Measurements from ENCODE around the gene ANKRD55. TPM values are rescaled to one million over a fixed set of nuclear protein-coding genes. Genes with fewer than 3 reads are reported as not detected.
"Not testable (repeated sequence)": the region's sequence is repeated elsewhere in the genome, so short reads cannot be mapped to it uniquely, and the experiment has no call there.

Gene ANKRD55
- total RNA-seq, 2 experiments from 2014 or later, result 0.19 to 0.71 TPM

DNA sequence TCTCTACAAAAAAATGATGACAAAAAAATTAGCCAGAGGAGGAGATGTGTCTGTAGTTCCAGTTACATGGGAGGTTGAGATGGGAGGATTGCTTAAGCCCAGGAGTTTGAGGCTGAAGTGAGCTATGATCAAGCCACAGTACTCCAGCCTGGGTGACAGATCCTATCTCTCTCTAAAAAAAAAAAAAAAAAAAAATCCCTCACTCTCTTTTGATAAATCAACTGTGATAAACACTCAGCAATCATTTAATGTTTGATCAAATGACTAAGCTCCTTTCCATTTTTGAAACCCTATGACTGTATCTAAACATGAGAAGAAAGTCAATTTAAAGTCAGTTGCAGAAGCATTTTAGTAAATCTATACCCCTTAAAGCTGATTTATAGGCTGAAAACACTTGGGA, 126.3 kb downstream of the ANKRD55 start:
- POLR2A ChIA-PET, result interaction anchor here (0.7 to 1.4 kb wide), 3 partner anchors 19 to 94 kb away, joined by 3 to 5 read pairs (median 4); no protein-coding TSS in a partner anchor
- no peaks in the 10 kb centered on the region for H3K36me3 Mint-ChIP-seq
- H3K27ac Mint-ChIP-seq, result no peak overlapping the region
- no peaks in the 10 kb centered on the region for H3K27me3 Mint-ChIP-seq
- no peak for ATAC-seq (ENCODE audit: low read depth)
- no peak for DNase-seq
- no peaks in the 10 kb centered on the region for H3K9me3 Mint-ChIP-seq
- H3K4me1 Mint-ChIP-seq, result peaks cover 20% of the 10 kb centered on the region
- no peak overlapping the region for H3K4me3 Mint-ChIP-seq

DNA sequence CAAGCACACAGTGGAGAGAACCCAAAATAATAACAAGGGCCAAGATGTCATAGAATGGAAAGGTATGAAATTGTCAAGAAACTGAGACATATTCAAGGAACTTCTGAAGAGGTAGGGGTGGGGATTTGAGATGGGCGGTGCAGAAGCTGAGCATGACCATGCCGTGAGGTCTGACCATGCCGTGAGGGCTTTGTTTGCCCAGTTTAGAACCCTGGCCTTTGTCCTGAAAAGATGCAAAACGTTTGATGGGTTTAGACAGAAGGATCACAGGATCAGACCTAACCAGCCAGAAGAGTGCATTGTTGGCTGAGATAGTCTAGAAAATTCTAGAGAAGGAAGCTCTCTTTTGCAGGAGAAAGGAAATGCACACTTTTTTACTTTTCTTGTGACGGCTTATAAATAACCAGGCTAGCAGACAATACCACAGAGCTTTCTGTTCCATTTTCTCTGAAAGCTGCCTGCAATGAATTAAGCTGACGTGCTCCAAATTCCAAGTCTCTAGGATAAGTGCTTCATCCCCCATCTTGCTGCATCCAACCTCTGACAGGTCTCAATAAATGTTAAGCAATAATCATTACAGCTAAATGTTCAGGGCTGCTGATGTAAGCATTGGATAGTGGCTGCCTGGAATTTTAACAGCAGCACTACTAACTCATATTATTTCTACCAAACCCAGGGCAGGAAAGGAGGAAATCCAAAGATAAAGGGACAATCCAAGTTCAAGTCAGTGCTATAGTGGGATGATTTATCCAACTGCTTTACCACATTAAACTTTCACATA, 127.4 kb downstream of the ANKRD55 start:
- Mint-ChIP-seq H3K4me1 (peaks cover 22% of the 10 kb centered on the region), H3K36me3 (peaks cover 4% of the 10 kb centered on the region), H3K27me3 (no peaks in the 10 kb centered on the region), H3K9me3 (peaks cover 1% of the 10 kb centered on the region), H3K4me3 (no peak overlapping the region), H3K27ac (no peak overlapping the region)
- DNase-seq (no peak), ATAC-seq (ENCODE audit: low read depth) (no peak)
- POLR2A ChIA-PET, result no interaction called here

DNA sequence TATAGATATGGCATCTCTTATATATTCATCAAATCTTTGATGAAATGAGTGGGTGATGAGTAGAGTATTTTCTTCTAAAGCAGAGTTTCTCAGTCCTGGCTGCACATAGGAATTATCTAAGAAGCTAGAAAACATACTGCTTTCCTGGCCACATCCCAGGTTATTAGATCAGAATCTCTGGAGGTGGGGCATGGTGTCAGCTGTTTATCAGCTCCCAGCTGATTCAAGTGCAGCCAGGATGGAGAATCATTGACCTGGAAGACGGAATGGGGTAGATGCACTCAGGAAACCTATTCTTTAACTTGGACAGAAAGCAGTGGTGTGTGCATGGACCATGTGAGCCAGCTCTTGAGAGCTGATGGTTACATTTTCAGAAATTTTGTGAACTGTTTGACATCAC, 130.2 kb downstream of the ANKRD55 start:
- Mint-ChIP-seq H3K36me3 (peaks cover 6% of the 10 kb centered on the region), H3K4me1 (peaks cover 33% of the 10 kb centered on the region), H3K27ac (no peak overlapping the region)

DNA sequence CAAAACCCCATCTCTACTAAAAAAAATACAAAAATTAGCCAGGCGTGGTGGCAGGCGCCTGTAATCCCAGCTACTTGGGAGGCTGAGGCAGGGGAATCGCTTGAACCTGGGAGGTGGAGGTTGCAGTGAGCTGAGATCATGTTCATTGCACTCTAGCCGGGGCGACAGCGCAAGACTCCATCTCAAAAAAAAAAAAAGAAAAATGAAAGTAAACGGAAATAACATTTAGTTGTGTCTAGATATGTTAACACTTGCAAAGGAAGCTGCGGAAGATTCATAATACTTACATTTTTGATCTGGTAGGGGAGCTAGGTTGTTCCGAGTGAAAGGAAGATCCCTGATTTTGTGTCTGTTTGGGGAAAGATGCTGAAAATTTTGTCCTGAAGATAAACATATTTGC, 130.9 kb downstream of the ANKRD55 start:
- peak overlapping the region; percentile 53 for H3K4me3 Mint-ChIP-seq
- peaks cover 26% of the 10 kb centered on the region for H3K4me1 Mint-ChIP-seq
- H3K27ac Mint-ChIP-seq; POLR2A ChIA-PET; H3K27me3 Mint-ChIP-seq; DNase-seq; ATAC-seq (ENCODE audit: low read depth); H3K36me3 Mint-ChIP-seq; H3K9me3 Mint-ChIP-seq: not testable (repeated sequence)

More for the DNA sequence above, 130.2 kb downstream of the ANKRD55 start:
- peaks cover 1% of the 10 kb centered on the region for H3K9me3 Mint-ChIP-seq
- H3K27me3 Mint-ChIP-seq, result no peaks in the 10 kb centered on the region
- H3K4me3 Mint-ChIP-seq, result no peak overlapping the region
- POLR2A ChIA-PET, result no interaction called here
- DNase-seq (no peak), ATAC-seq (ENCODE audit: low read depth) (no peak)

DNA sequence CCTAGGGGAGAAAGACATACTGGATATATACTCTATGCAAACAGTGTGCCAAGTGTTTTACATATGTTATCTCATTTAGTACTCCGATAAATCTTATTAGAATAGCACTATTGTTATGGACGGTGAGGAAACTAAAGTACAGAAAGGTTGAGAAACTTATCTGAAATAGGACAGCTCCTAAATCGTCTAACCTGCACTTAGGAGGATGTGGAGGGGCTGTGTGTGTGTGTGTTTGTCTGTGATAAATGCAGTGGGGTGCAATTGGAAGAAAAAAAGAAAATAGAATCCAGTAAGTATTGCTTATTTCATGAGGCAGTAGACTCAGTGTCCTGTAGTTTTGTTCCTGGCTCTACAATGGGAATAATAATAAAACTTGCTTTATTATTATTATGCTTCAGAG, 131.9 kb downstream of the ANKRD55 start:
- DNase-seq (no peak), ATAC-seq (ENCODE audit: low read depth) (no peak)
- Mint-ChIP-seq H3K4me3 (no peak overlapping the region), H3K4me1 (peaks cover 25% of the 10 kb centered on the region), H3K36me3 (peaks cover 8% of the 10 kb centered on the region), H3K27me3 (no peaks in the 10 kb centered on the region), H3K27ac (peak overlapping the region; percentile 79), H3K9me3 (peaks cover 1% of the 10 kb centered on the region)
- POLR2A ChIA-PET, result interaction anchor here (0.5 kb wide), 1 partner anchor 793 kb away, joined by 3 read pairs; the partner anchor contains the start of gene MTREX

DNA sequence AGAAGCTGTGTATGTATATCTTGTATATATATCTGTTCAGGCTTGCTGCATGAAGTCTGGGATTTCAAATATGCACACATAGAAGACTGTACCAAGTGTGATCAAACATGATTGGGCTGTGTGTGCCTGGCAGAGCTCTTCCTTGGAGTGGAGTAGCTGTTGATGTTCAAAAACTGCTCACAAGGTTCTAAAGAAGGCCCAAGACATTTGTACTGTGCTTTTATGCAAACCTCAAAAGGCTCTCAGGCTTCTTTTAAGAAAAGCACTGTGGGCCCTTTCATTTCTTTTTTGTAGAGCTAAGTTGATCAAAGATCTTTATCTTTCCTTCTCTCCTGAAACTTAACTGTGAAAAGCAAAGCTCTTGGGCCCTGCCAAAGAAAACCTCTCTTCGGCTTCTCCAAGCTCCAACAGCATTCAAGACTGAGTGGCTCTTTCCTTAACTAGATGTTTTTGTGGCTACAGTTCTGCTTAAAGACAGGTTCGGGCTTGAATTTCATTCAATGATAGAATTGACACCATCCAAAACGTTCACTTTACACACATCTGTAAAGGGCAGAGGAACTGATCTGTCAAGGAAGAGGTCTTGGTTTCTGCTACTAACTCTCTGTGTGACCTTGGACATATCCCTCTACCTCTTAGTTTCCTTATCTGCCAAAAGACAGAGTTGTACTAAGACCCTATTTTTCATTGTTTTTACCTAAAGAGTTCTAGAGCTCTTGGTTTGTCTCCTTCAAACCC, 132.5 kb downstream of the ANKRD55 start:
- Mint-ChIP-seq H3K9me3 (peaks cover 1% of the 10 kb centered on the region), H3K4me1 (peaks cover 23% of the 10 kb centered on the region), H3K4me3 (peak overlapping the region; percentile 14), H3K36me3 (peaks cover 8% of the 10 kb centered on the region), H3K27ac (peak overlapping the region; percentile 79), H3K27me3 (no peaks in the 10 kb centered on the region)
- POLR2A ChIA-PET, result interaction anchor here (0.5 kb wide), 1 partner anchor 793 kb away, joined by 3 read pairs; the partner anchor contains the start of gene MTREX
- DNase-seq (no peak), ATAC-seq (ENCODE audit: low read depth) (peak; percentile 36)

DNA sequence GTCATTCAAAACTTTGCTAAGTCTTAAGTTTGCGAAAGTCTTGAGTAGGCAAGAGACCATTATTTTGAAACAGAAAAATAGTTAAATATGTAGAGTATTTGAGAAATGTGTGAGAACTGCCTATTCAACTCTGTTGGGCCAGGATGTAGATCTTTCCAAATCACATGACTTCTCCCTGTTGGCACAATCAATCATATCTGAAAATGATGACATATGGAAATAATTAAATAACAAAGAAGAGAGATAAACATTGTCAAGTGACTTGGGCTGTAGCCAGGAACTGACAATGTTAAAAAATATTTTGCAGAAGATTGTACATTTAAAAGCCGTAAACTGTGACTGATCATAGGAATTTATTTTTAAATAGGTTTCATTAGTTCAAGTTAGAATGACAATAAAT, 133.8 kb downstream of the ANKRD55 start:
- H3K4me1 Mint-ChIP-seq, result peaks cover 28% of the 10 kb centered on the region
- no peak for ATAC-seq (ENCODE audit: low read depth)
- POLR2A ChIA-PET, result no interaction called here

DNA sequence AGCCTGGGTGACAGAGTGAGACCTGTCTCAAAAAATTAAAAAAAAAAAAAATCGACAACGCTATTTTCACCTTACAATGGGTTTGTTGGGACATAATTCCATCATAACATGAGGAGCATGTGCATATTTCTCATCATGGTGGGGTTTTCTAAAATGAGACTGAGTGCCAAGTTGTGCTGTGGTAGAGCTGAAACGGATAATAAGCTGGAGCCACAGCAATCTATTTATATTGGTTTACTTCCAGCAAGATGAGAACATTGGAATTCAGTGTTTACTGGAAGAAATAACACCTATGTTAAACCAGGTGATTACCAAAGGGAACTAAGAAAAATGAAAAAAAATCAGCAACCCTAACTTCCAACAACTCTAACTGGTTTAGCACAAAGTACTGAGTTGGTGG, 136.1 kb downstream of the ANKRD55 start:
- peaks cover 8% of the 10 kb centered on the region for H3K36me3 Mint-ChIP-seq
- ATAC-seq (ENCODE audit: low read depth) (no peak), DNase-seq (no peak)
- peaks cover 1% of the 10 kb centered on the region for H3K9me3 Mint-ChIP-seq
- no peak overlapping the region for H3K4me3 Mint-ChIP-seq
- POLR2A ChIA-PET, result no interaction called here
- H3K4me1 Mint-ChIP-seq, result peaks cover 38% of the 10 kb centered on the region
- H3K27ac Mint-ChIP-seq, result no peak overlapping the region
- H3K27me3 Mint-ChIP-seq, result no peaks in the 10 kb centered on the region

More for the DNA sequence above, 133.8 kb downstream of the ANKRD55 start:
- no peak overlapping the region for H3K27ac Mint-ChIP-seq
- H3K27me3 Mint-ChIP-seq, result no peaks in the 10 kb centered on the region
- peaks cover 8% of the 10 kb centered on the region for H3K36me3 Mint-ChIP-seq
- H3K4me3 Mint-ChIP-seq, result no peak overlapping the region
- peaks cover 1% of the 10 kb centered on the region for H3K9me3 Mint-ChIP-seq
- no peak for DNase-seq

DNA sequence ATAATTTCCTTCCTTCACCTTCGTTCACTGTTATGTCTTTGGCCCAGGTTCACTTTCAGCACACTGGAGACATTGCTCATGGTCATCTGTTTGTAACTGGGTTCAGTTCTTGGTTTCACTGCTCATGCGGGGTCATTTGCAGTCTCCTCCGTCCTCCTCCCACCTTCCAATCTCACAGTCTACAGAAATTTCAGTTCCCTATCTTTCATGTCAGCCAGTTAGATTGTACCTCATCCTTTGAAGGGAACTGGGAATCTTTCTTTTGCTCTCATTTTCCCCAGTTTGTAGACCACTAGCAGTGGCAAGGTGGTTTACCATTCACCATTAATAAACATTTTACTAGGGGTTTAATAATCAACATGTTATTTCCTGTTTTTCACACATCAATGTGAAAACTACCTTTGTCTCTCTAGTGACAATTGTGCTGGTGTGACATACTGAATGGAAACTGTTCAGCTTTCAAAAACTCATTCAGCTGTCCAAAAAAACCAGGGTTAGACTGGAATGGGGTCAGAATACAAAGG, 137.5 kb downstream of the ANKRD55 start:
- ATAC-seq (ENCODE audit: low read depth) (no peak), DNase-seq (no peak)
- Mint-ChIP-seq H3K4me1 (peaks cover 41% of the 10 kb centered on the region), H3K4me3 (no peak overlapping the region), H3K27me3 (no peaks in the 10 kb centered on the region), H3K36me3 (peaks cover 4% of the 10 kb centered on the region), H3K27ac (no peak overlapping the region), H3K9me3 (no peaks in the 10 kb centered on the region)
- POLR2A ChIA-PET, result interaction anchor here (0.9 to 1.4 kb wide), 2 partner anchors 101 to 106 kb away, joined by 3 read pairs; partner anchors contain the start of gene IL6ST

DNA sequence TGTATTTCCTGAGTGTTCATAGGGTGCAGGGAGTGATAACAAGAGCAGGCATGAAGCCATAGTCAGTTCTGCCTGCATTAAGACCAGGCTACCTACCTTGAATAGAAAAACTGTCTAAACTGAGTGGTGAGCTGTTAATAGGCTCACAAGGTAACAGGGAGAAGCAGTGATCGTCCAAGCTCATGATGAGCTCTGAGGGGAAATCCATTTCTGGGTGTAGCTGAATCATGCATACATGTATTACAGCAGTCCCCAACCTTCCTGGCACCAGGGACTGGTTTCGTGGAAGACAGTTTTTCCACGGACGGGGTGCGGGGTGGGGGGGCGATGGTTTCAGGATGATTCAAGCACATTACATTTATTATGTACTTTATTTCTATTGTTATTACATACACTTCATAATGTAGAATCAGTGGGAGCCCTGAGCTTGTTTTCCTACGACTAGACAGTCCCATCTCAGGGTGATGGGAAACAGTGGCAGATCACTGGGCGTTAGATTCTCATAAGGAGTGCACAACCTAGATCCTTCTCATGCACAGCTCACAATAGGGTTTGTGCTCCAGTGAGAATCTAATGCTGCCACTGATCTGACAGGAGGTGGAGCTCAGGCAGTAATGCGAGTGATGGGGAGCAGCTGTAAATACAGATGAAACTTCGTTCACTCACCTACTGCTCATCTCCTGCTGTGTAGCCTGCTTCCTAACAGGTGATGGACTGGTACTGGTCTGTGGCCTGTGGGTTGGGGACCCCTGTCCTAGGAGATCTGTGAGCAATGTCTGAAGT, 138.4 kb downstream of the ANKRD55 start:
- DNase-seq, result no peak
- peaks cover 3% of the 10 kb centered on the region for H3K36me3 Mint-ChIP-seq
- H3K4me1 Mint-ChIP-seq, result peaks cover 36% of the 10 kb centered on the region
- H3K4me3 Mint-ChIP-seq, result no peak overlapping the region
- POLR2A ChIA-PET, result interaction anchor here (0.6 to 1.4 kb wide), 3 partner anchors 18 to 105 kb away, joined by 3 to 4 read pairs (median 3); partner anchors contain the start of gene IL6ST
- H3K9me3 Mint-ChIP-seq, result no peaks in the 10 kb centered on the region
- H3K27ac Mint-ChIP-seq, result no peak overlapping the region
- H3K27me3 Mint-ChIP-seq, result no peaks in the 10 kb centered on the region
- peak; percentile 46 for ATAC-seq (ENCODE audit: low read depth)

DNA sequence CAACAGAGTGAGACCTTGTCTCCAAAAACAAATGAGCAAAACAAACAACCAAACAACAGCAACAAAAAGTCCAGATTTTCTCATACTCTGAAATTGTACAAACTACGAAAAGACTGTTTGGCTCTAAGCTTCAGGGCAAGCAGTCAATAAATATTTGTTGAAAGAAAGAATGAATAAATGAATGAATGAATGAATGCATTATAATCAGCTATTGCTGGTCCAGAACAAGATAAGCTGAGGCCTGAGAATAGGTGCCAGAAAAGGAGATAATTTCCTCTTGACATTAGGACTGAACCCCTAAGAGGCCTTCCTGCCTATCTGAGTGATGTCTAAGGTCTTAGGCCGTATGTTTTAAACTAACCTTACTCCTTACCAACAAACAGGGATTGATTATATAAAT, 139.2 kb downstream of the ANKRD55 start:
- Mint-ChIP-seq H3K36me3 (peaks cover 2% of the 10 kb centered on the region), H3K4me3 (no peak overlapping the region), H3K4me1 (peaks cover 38% of the 10 kb centered on the region), H3K27me3 (no peaks in the 10 kb centered on the region), H3K27ac (no peak overlapping the region), H3K9me3 (no peaks in the 10 kb centered on the region)
- POLR2A ChIA-PET, result interaction anchor here (1.4 kb wide), 1 partner anchor 104 kb away, joined by 3 read pairs; no protein-coding TSS in a partner anchor
- ATAC-seq (ENCODE audit: low read depth) (no peak), DNase-seq (no peak)

DNA sequence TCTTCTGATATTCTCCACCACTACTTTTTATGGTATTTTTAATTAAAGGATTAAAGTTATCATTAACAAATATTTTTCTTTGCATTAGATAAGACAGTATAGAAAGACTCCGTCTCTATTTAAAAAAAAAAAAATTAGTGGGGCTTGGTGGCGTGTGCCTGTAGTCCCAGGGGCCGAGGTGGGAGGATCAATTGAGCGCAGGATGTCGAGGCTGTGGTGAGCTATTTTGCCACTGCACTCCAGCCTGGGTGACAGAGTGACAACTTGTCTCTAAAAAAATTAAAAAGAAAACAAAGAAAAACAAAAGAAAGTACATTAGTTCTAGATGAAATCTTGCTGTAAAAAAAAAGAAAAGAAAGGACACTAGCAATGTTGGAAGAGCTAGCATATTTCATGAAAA, 141.0 kb downstream of the ANKRD55 start:
- H3K4me3 Mint-ChIP-seq, result peak overlapping the region; percentile 41
- ATAC-seq (ENCODE audit: low read depth) (no peak), DNase-seq (no peak)
- peak overlapping the region; percentile 43 for H3K27ac Mint-ChIP-seq
- peaks cover 39% of the 10 kb centered on the region for H3K4me1 Mint-ChIP-seq
- no peaks in the 10 kb centered on the region for H3K27me3 Mint-ChIP-seq
- H3K9me3 Mint-ChIP-seq, result no peaks in the 10 kb centered on the region
- POLR2A ChIA-PET, result no interaction called here
- peaks cover 2% of the 10 kb centered on the region for H3K36me3 Mint-ChIP-seq

DNA sequence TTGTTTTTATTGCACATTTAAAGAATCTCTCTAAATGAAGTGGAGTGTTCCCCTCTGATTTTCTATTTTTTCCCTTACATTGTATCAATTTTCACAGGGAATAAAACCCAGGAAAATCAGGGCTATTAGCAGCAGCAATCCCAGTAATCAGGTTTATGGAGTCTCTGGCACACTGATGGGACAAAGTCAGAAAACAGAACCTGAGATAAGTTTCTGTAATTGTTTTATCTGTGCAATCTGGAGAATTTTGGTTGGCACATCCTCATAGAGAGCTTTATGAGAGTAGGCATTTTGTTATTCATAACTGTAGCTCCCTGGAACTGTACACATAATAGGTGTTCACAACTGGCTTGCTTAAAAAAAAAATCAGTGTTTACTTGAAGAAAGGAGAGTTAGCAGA, 141.5 kb downstream of the ANKRD55 start:
- POLR2A ChIA-PET, result no interaction called here
- ATAC-seq (ENCODE audit: low read depth) (no peak), DNase-seq (no peak)
- Mint-ChIP-seq H3K36me3 (peaks cover 2% of the 10 kb centered on the region), H3K4me3 (peak overlapping the region; percentile 0), H3K27ac (peak overlapping the region; percentile 5), H3K27me3 (no peaks in the 10 kb centered on the region), H3K4me1 (peaks cover 39% of the 10 kb centered on the region), H3K9me3 (no peaks in the 10 kb centered on the region)

All from activated naive CD8-positive, alpha-beta T cell treated with anti-CD3 and anti-CD28 coated beads, Interleukin-2, amount 10 ng/mL, durations not matched to agents 7 days and 5 days (primary cell).